Measurements from ENCODE around the gene DTX1.

The DTX1 gene

DNA sequence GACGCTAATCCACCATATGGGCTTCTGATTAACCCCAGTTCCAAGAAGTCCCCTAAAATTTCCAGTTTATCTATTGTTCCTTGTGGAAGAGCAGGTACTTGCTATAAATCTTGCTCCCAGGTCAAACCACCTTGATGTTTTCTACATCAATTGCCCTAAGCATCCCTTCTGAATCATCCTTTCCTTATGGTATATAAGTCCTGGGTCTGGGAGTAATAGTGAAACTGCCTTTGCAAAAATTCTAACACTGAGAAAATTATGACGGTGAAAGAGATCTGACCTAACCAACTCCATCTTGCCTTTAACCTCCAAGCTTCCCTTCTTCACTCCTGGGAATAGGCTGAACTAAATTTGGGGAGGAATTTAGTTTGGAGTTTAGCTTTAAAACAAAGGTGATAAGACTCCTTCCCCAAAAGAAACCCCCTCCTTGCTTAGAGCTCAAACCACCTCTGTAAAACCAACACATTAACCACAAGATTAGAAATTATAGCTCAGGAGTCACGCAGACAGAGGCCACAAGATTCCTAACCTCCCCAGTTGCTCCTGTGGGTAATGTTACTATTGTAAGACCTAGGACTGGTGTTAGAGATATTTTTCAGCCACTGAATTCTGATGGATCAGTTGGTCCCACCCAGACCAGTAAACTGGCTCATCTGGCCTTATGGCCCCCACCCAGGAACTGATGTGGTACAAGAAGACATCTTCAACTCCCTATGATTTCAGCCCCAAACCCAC lies 33.8 kb upstream of the DTX1 start:
- TF ChIP-seq, protein P1, sequence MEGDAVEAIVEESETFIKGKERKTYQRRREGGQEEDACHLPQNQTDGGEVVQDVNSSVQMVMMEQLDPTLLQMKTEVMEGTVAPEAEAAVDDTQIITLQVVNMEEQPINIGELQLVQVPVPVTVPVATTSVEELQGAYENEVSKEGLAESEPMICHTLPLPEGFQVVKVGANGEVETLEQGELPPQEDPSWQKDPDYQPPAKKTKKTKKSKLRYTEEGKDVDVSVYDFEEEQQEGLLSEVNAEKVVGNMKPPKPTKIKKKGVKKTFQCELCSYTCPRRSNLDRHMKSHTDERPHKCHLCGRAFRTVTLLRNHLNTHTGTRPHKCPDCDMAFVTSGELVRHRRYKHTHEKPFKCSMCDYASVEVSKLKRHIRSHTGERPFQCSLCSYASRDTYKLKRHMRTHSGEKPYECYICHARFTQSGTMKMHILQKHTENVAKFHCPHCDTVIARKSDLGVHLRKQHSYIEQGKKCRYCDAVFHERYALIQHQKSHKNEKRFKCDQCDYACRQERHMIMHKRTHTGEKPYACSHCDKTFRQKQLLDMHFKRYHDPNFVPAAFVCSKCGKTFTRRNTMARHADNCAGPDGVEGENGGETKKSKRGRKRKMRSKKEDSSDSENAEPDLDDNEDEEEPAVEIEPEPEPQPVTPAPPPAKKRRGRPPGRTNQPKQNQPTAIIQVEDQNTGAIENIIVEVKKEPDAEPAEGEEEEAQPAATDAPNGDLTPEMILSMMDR (IDR thresholded peaks at IDR 0.05; ENCODE audit: low read depth, low read length): no peak
- no peak overlapping the region for H3K4me3 ChIP-seq (ENCODE audit: low read depth, low read length)

DNA sequence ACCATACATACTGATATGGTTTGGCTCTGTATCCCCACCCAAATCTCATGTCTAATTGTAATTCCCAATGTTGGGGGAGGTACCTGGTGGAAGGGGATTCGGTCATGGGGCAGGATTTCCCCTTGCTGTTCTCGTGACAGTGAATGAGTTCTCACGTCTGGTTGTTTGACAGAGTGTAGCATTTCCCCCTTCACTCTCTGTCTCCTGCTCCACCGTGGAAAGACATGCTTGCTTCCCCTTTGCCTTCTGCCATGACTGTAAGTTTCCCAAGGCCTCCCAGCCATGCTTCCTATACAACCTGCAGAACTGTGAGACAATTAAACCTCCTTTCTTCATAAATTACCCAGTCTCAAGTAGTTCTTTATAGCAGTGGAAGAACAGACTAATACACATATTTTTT lies 28.8 kb upstream of the DTX1 start:
- no peak overlapping the region for H3K4me3 ChIP-seq (ENCODE audit: low read depth, low read length)

DNA sequence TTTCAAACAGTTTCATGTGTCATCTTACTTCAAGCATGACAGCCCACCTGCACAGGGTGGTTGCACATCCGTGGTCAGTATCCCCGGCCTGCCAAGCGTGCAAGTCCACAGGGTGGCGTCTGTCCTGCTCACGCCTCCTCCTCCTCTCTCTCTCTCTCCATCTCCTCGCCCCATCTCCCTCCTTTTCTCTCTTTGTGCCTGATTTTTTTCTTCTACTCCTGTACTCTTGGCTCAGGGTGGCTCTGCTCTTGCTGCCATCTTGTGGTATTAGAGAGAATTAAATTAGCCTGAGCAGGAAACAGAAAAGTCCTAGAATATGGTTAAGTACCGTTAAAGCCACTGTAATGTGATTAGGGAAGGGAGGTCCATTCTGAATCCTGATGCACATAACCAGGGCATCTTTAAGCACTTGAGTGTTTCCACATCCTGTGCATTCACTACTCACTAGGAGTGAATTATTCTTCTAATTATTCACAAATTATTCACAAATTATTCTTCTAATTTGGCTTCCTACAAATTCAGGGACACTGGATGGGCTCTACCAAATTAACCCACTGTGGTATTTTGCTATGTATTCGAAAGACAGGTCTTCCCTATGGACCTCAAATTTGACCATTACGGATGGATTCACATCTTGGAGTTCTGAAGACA lies 25.5 kb upstream of the DTX1 start:
- TF ChIP-seq, protein P1 (IDR thresholded peaks at IDR 0.05; ENCODE audit: low read depth, low read length): peak; percentile 54
- H3K4me3 ChIP-seq (ENCODE audit: low read depth, low read length): no peak overlapping the region

More for the DNA sequence above, 28.8 kb upstream of the DTX1 start:
- TF ChIP-seq, protein P1 (IDR thresholded peaks at IDR 0.05; ENCODE audit: low read depth, low read length): no peak

DNA sequence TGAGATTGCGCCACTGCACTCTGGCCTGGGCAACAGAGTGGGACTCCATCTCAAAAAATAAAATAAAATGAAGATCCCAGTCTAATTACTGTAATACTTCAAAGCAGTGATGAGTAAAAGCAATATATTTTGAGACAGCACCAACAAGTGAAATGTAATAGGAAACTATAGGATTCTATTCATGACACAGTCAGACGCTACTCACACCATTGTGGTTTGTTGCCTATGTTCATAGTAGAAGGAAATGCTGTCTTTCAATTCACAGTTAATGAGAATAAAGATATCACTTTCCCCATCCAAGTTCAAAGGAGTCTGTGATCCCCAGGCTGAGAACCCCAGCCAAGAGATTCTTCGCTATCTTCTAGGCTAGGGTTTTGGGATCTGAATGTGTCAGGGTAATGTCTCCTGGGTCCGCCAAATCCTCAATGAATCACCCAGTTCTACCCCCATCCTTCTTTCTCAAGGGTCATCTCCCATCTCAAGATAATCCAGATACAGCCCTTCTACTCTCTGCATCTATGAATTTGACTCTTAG lies 16.6 kb upstream of the DTX1 start:
- TF ChIP-seq, protein P1 (IDR thresholded peaks at IDR 0.05; ENCODE audit: low read depth, low read length): no peak
- no peak overlapping the region for H3K4me3 ChIP-seq (ENCODE audit: low read depth, low read length)

DNA sequence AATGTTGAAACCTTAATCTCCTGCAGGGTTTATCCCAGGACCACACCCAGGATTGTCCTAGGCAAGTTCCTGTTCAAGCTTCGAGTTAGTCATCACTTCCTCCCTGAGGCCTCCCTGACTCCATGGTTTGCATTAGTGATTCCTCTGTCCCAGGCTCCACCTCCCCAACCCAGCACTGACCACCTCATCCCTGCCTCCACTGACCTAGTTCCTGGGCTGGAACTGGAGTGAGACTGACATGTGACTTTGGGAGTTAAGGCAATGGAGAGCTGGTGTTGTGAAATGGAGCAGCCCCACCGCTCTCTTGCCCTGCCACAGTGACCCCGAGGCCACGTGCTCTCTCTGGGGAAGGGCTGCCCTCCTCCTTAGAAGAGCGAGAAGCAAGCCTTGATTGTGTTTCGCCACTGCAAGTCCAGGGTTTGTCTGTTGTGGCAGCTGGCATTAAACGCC lies 15.8 kb upstream of the DTX1 start:
- TF ChIP-seq, protein P1 (IDR thresholded peaks at IDR 0.05; ENCODE audit: low read depth, low read length): no peak
- H3K4me3 ChIP-seq (ENCODE audit: low read depth, low read length): no peak overlapping the region

DNA sequence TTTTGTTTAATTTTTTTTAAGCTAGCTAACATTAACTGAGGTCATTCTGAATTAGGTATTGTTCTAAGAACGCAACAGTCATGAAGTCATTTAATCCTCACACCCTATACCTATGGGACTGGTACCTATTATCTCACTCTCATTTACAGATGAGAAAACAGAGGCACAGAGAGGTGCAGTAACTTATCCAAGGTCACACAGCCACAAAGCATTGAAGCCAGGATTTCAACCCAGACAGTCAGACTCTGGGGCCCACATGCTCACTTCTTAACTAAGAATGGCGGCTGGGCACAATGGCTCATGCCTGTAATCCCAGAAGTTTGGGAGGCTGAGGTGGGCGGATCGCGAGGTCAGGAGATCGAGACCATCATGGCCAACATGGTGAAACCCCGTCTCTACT lies 15.0 kb upstream of the DTX1 start:
- TF ChIP-seq, protein P1 (IDR thresholded peaks at IDR 0.05; ENCODE audit: low read depth, low read length): no peak
- no peak overlapping the region for H3K4me3 ChIP-seq (ENCODE audit: low read depth, low read length)

DNA sequence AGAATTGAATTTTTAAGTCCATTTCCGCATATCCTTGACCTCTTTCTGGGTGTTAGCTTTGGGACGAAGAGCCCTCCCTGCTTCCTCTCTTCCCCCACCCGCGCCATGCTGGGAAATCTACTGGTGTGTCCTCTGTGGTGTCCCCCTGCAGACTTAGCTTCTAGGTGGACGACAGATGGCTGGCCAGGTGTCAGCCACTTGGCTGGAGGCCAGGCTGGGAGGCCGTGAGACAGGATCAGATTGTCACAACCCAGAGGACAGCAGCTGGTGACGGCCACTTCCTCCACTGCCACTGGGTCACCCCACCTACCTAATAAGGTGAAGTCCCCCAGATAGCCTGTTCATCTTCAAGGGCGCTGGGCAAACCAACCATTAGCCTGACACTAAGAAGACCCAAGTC lies 13.3 kb upstream of the DTX1 start:
- no peak overlapping the region for H3K4me3 ChIP-seq (ENCODE audit: low read depth, low read length)
- TF ChIP-seq, protein P1 (IDR thresholded peaks at IDR 0.05; ENCODE audit: low read depth, low read length): no peak

Data from WI38 (cell line).